SJCRH30 (cell line): ENCODE measurements around the gene RPL22. TPM values are rescaled to one million over a fixed set of nuclear protein-coding genes. Genes with fewer than 3 reads are reported as not detected.
A peak's percentile ranks its signal among the peaks of the same experiment; 100 is the strongest.

Experiments
- DNase-seq, 2 experiments: peaks; one replicate each; pipeline ENCODE4 v3.0.0-alpha.2; 2015 to 2020
- H3K27ac ChIP-seq: fragments of 250-450 bp; sonication (Bioruptor Pico); 2 replicates; pipeline ENCODE4 v1.5.1; 2020; ENCODE audit warnings: mild to moderate bottlenecking, moderate library complexity
- H3K27me3 ChIP-seq: fragments of 250-450 bp; sonication (Bioruptor Pico); 2 replicates; pipeline ENCODE4 v1.5.1; 2020; ENCODE audit warnings: mild to moderate bottlenecking, moderate library complexity
- H3K36me3 ChIP-seq: fragments of 250-450 bp; sonication (Bioruptor Pico); 2 replicates; pipeline ENCODE4 v1.5.1; 2020; ENCODE audit warnings: mild to moderate bottlenecking, moderate library complexity
- H3K4me1 ChIP-seq: fragments of 250-450 bp; sonication (Bioruptor Pico); 2 replicates; pipeline ENCODE4 v1.5.1; 2020; ENCODE audit warnings: mild to moderate bottlenecking, moderate library complexity
- H3K4me3 ChIP-seq: fragments of 250-450 bp; sonication (Bioruptor Pico); 2 replicates; pipeline ENCODE4 v1.5.1; 2020; ENCODE audit warnings: mild to moderate bottlenecking, moderate library complexity
- H3K9me3 ChIP-seq: fragments of 250-450 bp; sonication (Bioruptor Pico); replicated peaks from 2 replicates; pipeline ENCODE4 v1.5.1; 2020; ENCODE audit warnings: mild to moderate bottlenecking, moderate library complexity
- total RNA-seq: library from RNA; depleted of rRNA; stranded (reverse); fragments of >200 nt; shearing (Covaris generic); gene quantifications from 2 replicates; pipeline ENCODE4 v1.2.3, GENCODE V29; 2014

Gene RPL22
- total RNA-seq, 1 experiment from 2014 or later, result 680 TPM

DNA sequence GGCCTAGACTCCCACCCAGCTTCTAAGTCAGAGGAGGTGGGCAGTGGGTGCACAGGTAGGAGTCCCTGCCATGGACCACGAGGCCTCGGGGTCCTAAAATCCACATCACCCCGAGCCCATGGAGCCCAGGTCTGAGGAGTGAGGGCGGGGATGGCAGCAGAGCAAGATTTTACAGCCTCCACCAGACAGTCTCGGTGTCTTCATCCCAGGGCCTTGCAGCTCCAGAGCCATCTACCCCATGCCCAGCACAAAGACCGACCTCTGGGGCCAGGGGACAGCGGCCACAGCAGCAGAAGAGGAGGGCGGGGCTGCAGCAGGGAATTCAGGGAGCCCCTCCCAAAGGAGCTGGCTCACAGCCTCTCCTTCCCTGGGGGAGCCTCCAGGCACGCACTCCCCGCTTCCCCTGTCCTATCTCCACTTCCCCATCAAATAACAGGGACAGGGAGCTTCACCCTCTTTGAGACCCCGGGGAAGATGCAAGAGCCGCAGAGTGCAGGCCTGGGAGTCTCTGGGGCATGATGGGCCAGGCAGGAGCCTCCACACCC lies 33.9 kb downstream of the RPL22 start:
- H3K27me3 ChIP-seq, result peaks cover 60% of the 10 kb centered on the region
- H3K9me3 ChIP-seq, result no peaks in the 10 kb centered on the region
- DNase-seq, result no peak
- H3K36me3 ChIP-seq, result no peaks in the 10 kb centered on the region
- H3K4me3 ChIP-seq, result no peak overlapping the region
- peaks cover 1% of the 10 kb centered on the region; the same call in 1 of the 2 replicates for H3K4me1 ChIP-seq
- no peak overlapping the region for H3K27ac ChIP-seq

DNA sequence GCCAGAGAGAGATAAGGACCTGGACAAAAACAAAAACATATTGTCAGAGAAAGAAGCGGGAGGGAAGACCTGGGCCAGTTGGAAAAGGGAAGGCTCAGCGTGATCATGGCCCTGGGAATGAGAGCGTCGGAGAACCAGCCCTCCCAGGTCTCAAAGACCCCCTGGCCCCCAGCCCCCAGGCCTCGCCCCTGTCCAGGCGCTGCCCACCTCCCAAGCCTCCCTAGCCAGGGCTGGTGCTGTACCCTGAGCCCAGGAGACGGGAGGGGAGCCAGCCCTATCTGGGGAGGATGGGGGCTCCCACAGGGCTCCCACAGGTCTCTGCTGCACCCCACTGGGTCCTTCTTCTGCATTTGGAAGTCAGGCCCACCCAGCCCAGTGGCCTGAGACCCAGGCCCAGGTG lies 34.4 kb downstream of the RPL22 start:
- Histone ChIP-seq H3K4me3 (no peak overlapping the region), H3K9me3 (no peaks in the 10 kb centered on the region), H3K4me1 (no peaks in the 10 kb centered on the region), H3K27ac (no peak overlapping the region), H3K36me3 (no peaks in the 10 kb centered on the region), H3K27me3 (peaks cover 56% of the 10 kb centered on the region)
- DNase-seq, result no peak

DNA sequence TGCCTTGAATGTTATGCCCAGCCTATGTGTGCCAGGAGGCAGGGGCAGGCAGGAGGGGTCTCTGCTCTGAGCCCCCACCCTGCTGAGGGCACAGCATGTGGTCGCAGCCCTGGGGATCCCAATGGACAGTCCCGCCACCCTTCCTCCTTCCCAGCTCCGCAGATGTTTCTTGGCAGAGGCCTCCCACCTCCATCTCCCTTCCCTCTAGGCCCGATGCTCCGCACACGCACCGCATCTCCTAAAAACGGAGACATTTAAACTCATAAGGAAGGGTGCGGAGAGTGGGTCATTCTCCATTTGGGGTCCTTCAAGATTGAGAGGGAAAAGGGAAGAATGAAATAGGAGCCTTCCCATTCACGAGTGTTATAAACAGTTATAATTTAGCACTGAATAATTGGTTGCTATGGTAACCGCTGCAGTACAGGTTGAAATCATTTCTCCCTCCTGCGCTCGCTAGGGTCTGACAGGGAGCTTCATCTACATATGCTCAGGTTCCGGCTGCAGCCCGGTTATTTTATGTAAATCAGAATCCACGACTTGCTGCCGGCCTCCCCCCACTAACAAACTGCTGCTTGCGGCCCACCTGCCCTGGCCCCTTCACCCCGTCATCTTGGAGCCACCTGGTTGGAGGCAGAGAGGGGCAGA lies 35.3 kb downstream of the RPL22 start:
- no peak for DNase-seq
- H3K4me1 ChIP-seq, result no peaks in the 10 kb centered on the region

DNA sequence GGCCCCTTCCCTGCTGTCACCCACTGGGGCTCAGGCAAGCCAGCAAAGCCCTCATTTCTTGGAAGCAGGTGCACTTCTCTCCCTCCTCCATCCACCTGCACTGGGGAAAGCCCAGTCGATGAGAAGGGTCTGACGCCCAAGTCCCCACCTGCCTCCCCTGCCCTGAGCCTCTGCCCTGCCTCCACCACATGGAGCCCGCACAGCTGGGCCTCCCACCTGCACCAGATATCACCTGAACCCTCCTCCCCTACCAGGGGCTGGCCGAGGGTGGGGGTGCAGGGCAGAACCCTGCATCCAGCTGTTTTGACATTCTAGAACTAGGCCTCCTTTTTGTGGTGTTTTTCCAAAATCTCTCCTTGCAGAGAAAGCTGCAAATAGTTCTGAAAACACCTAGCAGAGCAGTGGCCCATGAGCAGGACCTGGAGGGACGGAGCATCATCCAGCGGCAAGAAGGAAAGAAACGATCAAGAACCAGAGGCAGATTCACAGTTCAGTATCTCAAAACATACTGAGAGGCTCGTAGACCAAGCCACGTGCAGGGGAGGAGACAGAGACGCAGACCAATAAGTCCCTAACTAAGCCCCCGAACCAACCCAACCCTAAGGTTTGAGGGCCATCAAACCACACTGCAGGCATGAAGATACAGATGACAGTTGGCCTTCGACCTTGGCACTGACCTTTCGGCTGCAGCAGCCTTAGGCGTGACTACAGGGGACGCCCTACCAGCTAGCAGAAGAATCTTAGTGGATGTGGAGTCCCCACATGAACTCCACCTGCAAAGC lies 36.0 kb downstream of the RPL22 start:
- Histone ChIP-seq H3K4me3 (no peak overlapping the region), H3K27ac (no peak overlapping the region), H3K36me3 (no peaks in the 10 kb centered on the region), H3K4me1 (no peaks in the 10 kb centered on the region; the same call in 1 of the 2 replicates), H3K9me3 (no peaks in the 10 kb centered on the region), H3K27me3 (peaks cover 52% of the 10 kb centered on the region)
- DNase-seq, result no peak

More for the DNA sequence above, 35.3 kb downstream of the RPL22 start:
- H3K27ac ChIP-seq, result no peak overlapping the region
- no peaks in the 10 kb centered on the region for H3K36me3 ChIP-seq
- H3K27me3 ChIP-seq, result peaks cover 54% of the 10 kb centered on the region
- no peak overlapping the region for H3K4me3 ChIP-seq
- H3K9me3 ChIP-seq, result no peaks in the 10 kb centered on the region

DNA sequence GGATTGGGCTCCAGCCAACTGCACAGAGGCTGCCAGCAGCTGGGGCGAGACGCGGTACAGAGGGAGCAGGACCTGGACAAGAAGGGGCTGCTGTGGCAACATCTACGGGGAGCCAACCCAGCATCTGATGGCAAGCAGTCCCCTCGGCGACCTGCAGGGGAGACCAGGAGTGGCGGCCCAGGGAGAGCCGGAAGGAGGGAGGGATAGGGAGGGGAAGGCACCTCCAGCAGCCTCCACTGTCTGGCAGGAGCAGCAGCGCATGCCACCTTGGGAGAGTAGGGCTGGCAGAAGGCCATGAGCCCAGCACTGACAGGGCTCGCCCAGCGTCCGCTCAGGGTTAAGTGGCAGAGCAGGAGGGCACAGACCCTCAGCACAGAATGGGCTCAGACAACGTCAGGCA lies 36.6 kb downstream of the RPL22 start:
- peaks cover 49% of the 10 kb centered on the region for H3K27me3 ChIP-seq
- no peaks in the 10 kb centered on the region for H3K9me3 ChIP-seq
- no peak overlapping the region for H3K4me3 ChIP-seq
- no peak overlapping the region for H3K27ac ChIP-seq
- peaks cover 3% of the 10 kb centered on the region; the same call in 1 of the 2 replicates for H3K4me1 ChIP-seq
- no peaks in the 10 kb centered on the region for H3K36me3 ChIP-seq
- DNase-seq, result no peak

GRCh38 chr1:6162341-6162740 lies 37.1 kb downstream of the RPL22 start:
- H3K4me3 ChIP-seq, result no peak overlapping the region
- H3K36me3 ChIP-seq, result no peaks in the 10 kb centered on the region
- peaks cover 52% of the 10 kb centered on the region for H3K27me3 ChIP-seq
- H3K27ac ChIP-seq, result no peak overlapping the region
- no peak for DNase-seq
- H3K4me1 ChIP-seq, result peaks cover 6% of the 10 kb centered on the region; the same call in 1 of the 2 replicates
- no peaks in the 10 kb centered on the region for H3K9me3 ChIP-seq

GRCh38 chr1:6158181-6158580 lies 41.2 kb downstream of the RPL22 start:
- Histone ChIP-seq H3K36me3 (no peaks in the 10 kb centered on the region), H3K27me3 (peaks cover 35% of the 10 kb centered on the region), H3K9me3 (no peaks in the 10 kb centered on the region), H3K4me1 (peaks cover 9% of the 10 kb centered on the region; the same call in 1 of the 2 replicates), H3K4me3 (no peak overlapping the region), H3K27ac (no peak overlapping the region)
- no peak for DNase-seq

GRCh38 chr1:6157528-6158174 lies 41.7 kb downstream of the RPL22 start:
- peak in 1 of 2 experiments; percentile 15 for DNase-seq
- H3K4me3 ChIP-seq, result no peak overlapping the region
- H3K27ac ChIP-seq, result no peak overlapping the region
- H3K27me3 ChIP-seq, result peaks cover 36% of the 10 kb centered on the region
- H3K9me3 ChIP-seq, result no peaks in the 10 kb centered on the region
- no peaks in the 10 kb centered on the region for H3K36me3 ChIP-seq
- H3K4me1 ChIP-seq, result peaks cover 9% of the 10 kb centered on the region; the same call in 1 of the 2 replicates

- DNase-seq, result no peak
- H3K9me3 ChIP-seq, result no peaks in the 10 kb centered on the region
- no peak overlapping the region for H3K27ac ChIP-seq
- H3K4me1 ChIP-seq, result peaks cover 9% of the 10 kb centered on the region; the same call in 1 of the 2 replicates
- no peak overlapping the region for H3K4me3 ChIP-seq
- H3K27me3 ChIP-seq, result peaks cover 39% of the 10 kb centered on the region
- no peaks in the 10 kb centered on the region for H3K36me3 ChIP-seq
Measured at GRCh38 chr1:6157132-6157527, 42.3 kb downstream of the RPL22 start.

DNA sequence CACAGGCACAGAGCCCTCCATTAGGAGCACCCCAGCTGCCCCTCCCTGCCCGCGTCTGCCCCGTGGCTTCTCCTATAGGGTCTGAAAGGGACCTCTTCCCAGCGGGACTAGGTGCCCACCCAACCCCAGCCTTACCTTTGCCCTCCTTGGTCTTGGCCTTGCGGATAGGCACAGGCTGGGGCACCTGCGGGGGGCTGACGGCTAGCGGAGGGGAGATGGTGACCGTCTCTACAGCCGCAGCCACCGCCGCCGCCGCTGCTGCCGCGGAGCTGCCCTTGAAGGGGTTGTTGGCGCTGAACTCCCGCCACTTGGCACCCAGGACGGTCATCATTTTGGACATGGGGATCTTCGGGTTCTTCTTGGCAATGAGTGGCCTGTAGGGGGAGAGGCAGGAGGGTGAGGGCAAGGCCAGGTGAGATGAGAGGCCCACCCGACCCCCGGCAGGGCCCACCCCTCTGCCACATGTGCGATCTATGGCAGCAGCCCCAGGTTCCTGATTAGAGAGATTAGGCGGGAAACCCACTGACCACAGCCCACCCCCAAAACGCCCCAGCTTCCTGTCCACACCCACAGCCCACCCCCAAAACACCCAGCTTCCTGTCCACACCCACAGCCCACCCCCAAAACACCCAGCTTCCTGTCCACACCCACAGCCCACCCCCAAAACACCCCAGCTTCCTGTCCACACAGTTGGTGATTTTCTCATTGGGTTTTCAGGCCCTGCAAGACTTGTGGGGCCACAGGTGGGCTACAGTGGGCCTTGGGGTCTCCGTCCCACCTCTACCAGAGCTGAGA lies 44.7 kb downstream of the RPL22 start:
- peaks cover 48% of the 10 kb centered on the region for H3K27me3 ChIP-seq
- H3K9me3 ChIP-seq, result peaks cover 4% of the 10 kb centered on the region; the same call in 1 of the 2 replicates
- no peak overlapping the region for H3K4me3 ChIP-seq
- no peak for DNase-seq
- H3K36me3 ChIP-seq, result no peaks in the 10 kb centered on the region
- H3K27ac ChIP-seq, result no peak overlapping the region
- peaks cover 9% of the 10 kb centered on the region; the same call in 1 of the 2 replicates for H3K4me1 ChIP-seq

DNA sequence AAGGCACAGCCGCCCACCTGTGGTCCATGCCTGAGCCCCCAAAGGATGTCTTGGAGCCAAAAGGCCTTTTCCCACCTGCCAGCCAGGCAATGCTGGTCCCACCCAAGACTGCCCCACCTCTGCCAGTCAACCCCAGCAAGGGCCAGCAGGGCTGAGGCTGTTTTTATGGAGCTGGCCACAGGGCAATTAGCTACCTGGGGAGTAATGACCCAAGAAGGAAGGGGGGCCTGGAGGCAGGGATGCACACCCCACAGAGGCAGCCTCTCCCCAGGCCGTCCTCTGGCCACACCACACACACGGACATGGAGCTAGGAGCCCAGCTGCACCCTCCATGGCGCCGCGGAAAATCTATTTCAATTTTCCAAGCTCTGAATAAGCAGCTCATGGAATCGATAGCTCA lies 46.5 kb downstream of the RPL22 start:
- Histone ChIP-seq H3K27ac (no peak overlapping the region), H3K36me3 (no peaks in the 10 kb centered on the region), H3K4me3 (no peak overlapping the region), H3K27me3 (peaks cover 47% of the 10 kb centered on the region), H3K9me3 (peaks cover 9% of the 10 kb centered on the region; the same call in 1 of the 2 replicates), H3K4me1 (peaks cover 7% of the 10 kb centered on the region; the same call in 1 of the 2 replicates)
- DNase-seq, result no peak

- H3K4me3 ChIP-seq, result no peak overlapping the region
- H3K4me1 ChIP-seq, result peaks cover 2% of the 10 kb centered on the region; the same call in 1 of the 2 replicates
- H3K9me3 ChIP-seq, result peaks cover 9% of the 10 kb centered on the region; the same call in 1 of the 2 replicates
- no peak overlapping the region for H3K27ac ChIP-seq
- H3K36me3 ChIP-seq, result no peaks in the 10 kb centered on the region
- H3K27me3 ChIP-seq, result peaks cover 43% of the 10 kb centered on the region
- DNase-seq, result no peak
Measured at GRCh38 chr1:6152181-6152580, 47.2 kb downstream of the RPL22 start.

DNA sequence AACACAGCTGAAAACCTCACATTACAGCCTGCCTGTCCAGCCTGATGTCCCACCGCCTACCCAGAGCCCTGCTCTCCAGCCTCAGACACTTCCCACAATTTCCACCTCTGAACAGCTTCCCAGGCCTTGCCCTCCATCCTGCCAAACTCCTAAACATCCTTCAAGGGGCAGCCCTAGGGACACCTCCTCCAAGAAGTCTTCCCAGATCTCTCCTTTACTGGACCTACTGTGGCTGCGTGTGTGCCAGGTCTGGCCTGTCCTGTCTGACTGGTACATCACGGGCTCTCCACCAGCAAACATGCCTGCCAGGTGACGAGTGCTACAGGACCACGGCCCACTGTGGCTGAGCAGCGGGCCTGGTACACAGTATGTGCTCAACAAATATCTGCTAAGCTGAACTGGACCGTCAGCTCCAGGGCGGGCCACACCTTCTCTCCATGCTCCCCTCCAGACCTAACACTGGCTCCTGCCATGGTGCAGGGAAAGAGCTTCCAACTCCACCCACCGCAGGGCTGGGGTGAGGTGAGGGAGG lies 48.0 kb downstream of the RPL22 start:
- Histone ChIP-seq H3K9me3 (peaks cover 9% of the 10 kb centered on the region; the same call in 1 of the 2 replicates), H3K4me1 (no peaks in the 10 kb centered on the region), H3K4me3 (no peak overlapping the region), H3K36me3 (no peaks in the 10 kb centered on the region), H3K27me3 (peaks cover 35% of the 10 kb centered on the region), H3K27ac (no peak overlapping the region)
- no peak for DNase-seq
